H1 (cell line): ENCODE measurements around the gene OGT.

Experiments used
- SP4 ChIP-seq: IDR thresholded peaks from 2 replicates; pipeline ENCODE4 v1.6.1; 2012; ENCODE audit warnings: low read length, inconsistent platforms
- USF2 ChIP-seq: IDR thresholded peaks from 2 replicates; pipeline ENCODE4 v1.6.1; 2011; ENCODE audit warnings: low read length, improper control_type of control experiment

GRCh38 chrX:71617742-71618141, 84.8 kb downstream of the OGT start:
- TF ChIP-seq USF2 (no peak), SP4 (no peak)
